SK-N-SH treated with all-trans-retinoic acid at 6 μM for 48 hours (cell line): Measurements from ENCODE around the gene OLR1.

ENCODE experiments used
- ARNTL ChIP-seq: fragments of 450-650 bp; formaldehyde crosslinking; IDR thresholded peaks from 2 replicates; pipeline ENCODE4 v1.5.0; 2020; ENCODE audit warnings: low read depth, mild to moderate bottlenecking, moderate library complexity, borderline replicate concordance
- BACH2 ChIP-seq: fragments of 250-450 bp; sonication (Bioruptor Pico); IDR thresholded peaks from 2 replicates; pipeline ENCODE4 v1.9.0; 2021; ENCODE audit warnings: mild to moderate bottlenecking, borderline replicate concordance
- ESRRG ChIP-seq: fragments of 250-450 bp; sonication (Bioruptor Pico); IDR thresholded peaks from 2 replicates; pipeline ENCODE4 v1.6.1; 2021; ENCODE audit warnings: mild to moderate bottlenecking
- OSR1 ChIP-seq: fragments of 250-450 bp; sonication (Bioruptor Pico); IDR thresholded peaks from 2 replicates; pipeline ENCODE4 v1.8.0; 2022; ENCODE audit warnings: moderate library complexity, mild to moderate bottlenecking, inconsistent platforms
- PPARA ChIP-seq: fragments of 250-450 bp; sonication (Bioruptor Pico); IDR thresholded peaks from 2 replicates; pipeline ENCODE4 v1.5.0; 2020; ENCODE audit warnings: mild to moderate bottlenecking, borderline replicate concordance
- RARB ChIP-seq: fragments of 250-450 bp; sonication (Bioruptor Pico); IDR thresholded peaks from 2 replicates; pipeline ENCODE4 v1.8.0; 2021; ENCODE audit warnings: mild to moderate bottlenecking, moderate library complexity
- TCF4 ChIP-seq: fragments of 250-450 bp; sonication (Bioruptor Pico); IDR thresholded peaks from 2 replicates; pipeline ENCODE4 v1.8.0; 2021; ENCODE audit warnings: mild to moderate bottlenecking, moderate library complexity, borderline replicate concordance
- ZC3H10 ChIP-seq: fragments of 250-450 bp; sonication (Bioruptor Pico); IDR thresholded peaks from 2 replicates; pipeline ENCODE4 v1.5.1; 2021; ENCODE audit warnings: mild to moderate bottlenecking, moderate library complexity
- ZFP3 ChIP-seq: fragments of 250-450 bp; sonication (Bioruptor Pico); IDR thresholded peaks from 2 replicates; pipeline ENCODE4 v1.5.0; 2020; ENCODE audit warnings: mild to moderate bottlenecking, moderate library complexity
- ZFP30 ChIP-seq: fragments of 450-650 bp; formaldehyde crosslinking; IDR thresholded peaks from 2 replicates; pipeline ENCODE4 v1.5.0; 2022; ENCODE audit warnings: mild to moderate bottlenecking, moderate library complexity
- TF ChIP-seq, protein P1 (sequence below): fragments of 250-450 bp; sonication (Bioruptor Pico); IDR thresholded peaks from 2 replicates; pipeline ENCODE4 v1.8.0; 2021; ENCODE audit warnings: low read depth, mild to moderate bottlenecking, moderate library complexity, borderline replicate concordance

DNA sequence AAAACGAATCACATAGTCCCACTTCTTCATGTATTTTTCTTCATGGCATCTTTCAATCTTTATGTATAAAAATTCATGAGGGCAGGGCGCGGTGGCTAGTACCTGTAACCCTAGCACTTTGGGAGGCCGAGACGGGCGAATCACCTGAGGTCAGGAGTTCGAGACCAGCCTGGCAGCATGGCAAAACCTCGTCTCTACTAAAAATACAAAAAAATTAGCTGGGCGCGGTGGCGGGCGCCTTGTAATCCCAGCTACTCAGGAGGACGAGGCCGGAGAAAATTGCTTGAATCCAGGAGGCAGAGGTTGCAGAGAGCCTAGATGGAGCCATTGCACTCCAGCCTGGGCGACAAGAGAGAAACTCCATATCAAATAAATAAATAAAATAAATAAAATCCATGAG is 38.3 kb upstream of the OLR1 start:
- TF ChIP-seq ZFP30 (no peak), ARNTL (CRISPR knock-in tag) (no peak), BACH2 (CRISPR knock-in tag) (no peak), PPARA (CRISPR knock-in tag) (no peak), TCF4 (CRISPR knock-in tag) (no peak), ZC3H10 (no peak), ESRRG (CRISPR knock-in tag) (no peak), OSR1 (CRISPR knock-in tag) (no peak), ZFP3 (CRISPR knock-in tag) (no peak), RARB (CRISPR knock-in tag) (no peak)
- TF ChIP-seq, protein P1, sequence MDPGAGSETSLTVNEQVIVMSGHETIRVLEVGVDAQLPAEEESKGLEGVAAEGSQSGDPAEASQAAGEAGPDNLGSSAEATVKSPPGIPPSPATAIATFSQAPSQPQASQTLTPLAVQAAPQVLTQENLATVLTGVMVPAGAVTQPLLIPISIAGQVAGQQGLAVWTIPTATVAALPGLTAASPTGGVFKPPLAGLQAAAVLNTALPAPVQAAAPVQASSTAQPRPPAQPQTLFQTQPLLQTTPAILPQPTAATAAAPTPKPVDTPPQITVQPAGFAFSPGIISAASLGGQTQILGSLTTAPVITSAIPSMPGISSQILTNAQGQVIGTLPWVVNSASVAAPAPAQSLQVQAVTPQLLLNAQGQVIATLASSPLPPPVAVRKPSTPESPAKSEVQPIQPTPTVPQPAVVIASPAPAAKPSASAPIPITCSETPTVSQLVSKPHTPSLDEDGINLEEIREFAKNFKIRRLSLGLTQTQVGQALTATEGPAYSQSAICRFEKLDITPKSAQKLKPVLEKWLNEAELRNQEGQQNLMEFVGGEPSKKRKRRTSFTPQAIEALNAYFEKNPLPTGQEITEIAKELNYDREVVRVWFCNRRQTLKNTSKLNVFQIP: no peak
